Neuronal stem cell (in vitro differentiated cells): ENCODE results near the gene PPP6C.

Source experiments
- DNase-seq: peaks from one replicate; pipeline ENCODE4 v3.0.0-alpha.2; 2013; ENCODE audit warnings: low spot score
- H2AFZ ChIP-seq: one replicate; pipeline ENCODE4 v1.6.1; 2013; ENCODE audit warnings: mild to moderate bottlenecking, low read length, inconsistent platforms
- H2AK5ac ChIP-seq: 2 replicates; pipeline ENCODE4 v1.6.1; 2013; ENCODE audit warnings: low read depth, mild to moderate bottlenecking, inconsistent platforms, low read length, moderate library complexity, mixed read lengths
- H2BK120ac ChIP-seq: 2 replicates; pipeline ENCODE4 v1.6.1; 2013; ENCODE audit warnings: low read depth, mild to moderate bottlenecking, inconsistent platforms, low read length, moderate library complexity, mixed read lengths
- H2BK12ac ChIP-seq: one replicate; pipeline ENCODE4 v1.6.1; 2013; ENCODE audit warnings: low read length, inconsistent platforms
- H2BK15ac ChIP-seq: 2 replicates; pipeline ENCODE4 v1.6.1; 2013; ENCODE audit warnings: mild to moderate bottlenecking, low read length, inconsistent platforms, mixed read lengths
- H2BK5ac ChIP-seq: one replicate; pipeline ENCODE4 v1.6.1; 2013; ENCODE audit warnings: inconsistent platforms, mild to moderate bottlenecking, low read length, moderate library complexity
- H3K14ac ChIP-seq: one replicate; pipeline ENCODE4 v1.6.1; 2013; ENCODE audit warnings: low read length, inconsistent platforms
- H3K18ac ChIP-seq: 2 replicates; pipeline ENCODE4 v1.6.1; 2013; ENCODE audit warnings: low read length, inconsistent platforms
- H3K23ac ChIP-seq: 2 replicates; pipeline ENCODE4 v1.6.1; 2013; ENCODE audit warnings: low read depth, mild to moderate bottlenecking, mixed read lengths, low read length, inconsistent platforms; ENCODE audit not compliant: poor library complexity
- H3K27ac ChIP-seq: replicated peaks from 3 replicates; pipeline ENCODE4 v1.5.1; 2013; ENCODE audit warnings: low read length, inconsistent platforms
- H3K27me3 ChIP-seq, 3 experiments: 2 replicates each; pipeline ENCODE4 v1.6.1; 2013; ENCODE audit warnings: low read length in 3 of 3, mild to moderate bottlenecking in 2 of 3, inconsistent platforms in 1 of 3, low read depth in 1 of 3, mixed read lengths in 1 of 3, moderate library complexity in 1 of 3; ENCODE audit not compliant: control insufficient read depth in 3 of 3, insufficient read depth in 3 of 3
- H3K36me3 ChIP-seq, 2 donors: replicated peaks in 1 of 2; 2 replicates each; pipeline ENCODE4 v1.6.1; 2013; ENCODE audit warnings: low read length in 2 of 2; ENCODE audit not compliant: control insufficient read depth in 2 of 2, insufficient read depth in 2 of 2
- H3K4ac ChIP-seq: 2 replicates; pipeline ENCODE4 v1.6.1; 2013; ENCODE audit warnings: inconsistent platforms, mild to moderate bottlenecking, low read length, moderate library complexity
- H3K4me1 ChIP-seq, 2 donors: 1 replicate in 1 of 2; 2 replicates in 1 of 2; pipeline ENCODE4 v1.6.1; 2013; ENCODE audit warnings: low read length in 2 of 2, low read depth in 1 of 2; ENCODE audit not compliant: control insufficient read depth in 2 of 2, insufficient read depth in 1 of 2
- H3K4me2 ChIP-seq: one replicate; pipeline ENCODE4 v1.6.1; 2013; ENCODE audit warnings: mild to moderate bottlenecking, low read length, inconsistent platforms; ENCODE audit not compliant: insufficient read depth, poor library complexity, severe bottlenecking
- H3K4me3 ChIP-seq, 2 donors: 2 replicates each; pipeline ENCODE4 v1.5.1; 2013; ENCODE audit warnings: low read length in 2 of 2, mild to moderate bottlenecking in 2 of 2, inconsistent platforms in 1 of 2, moderate library complexity in 1 of 2
- H3K79me1 ChIP-seq: one replicate; pipeline ENCODE4 v1.6.1; 2013; ENCODE audit warnings: low read depth, mild to moderate bottlenecking, inconsistent platforms, low read length, moderate library complexity
- H3K9ac ChIP-seq: one replicate; pipeline ENCODE4 v1.6.1; 2013; ENCODE audit warnings: mild to moderate bottlenecking, low read depth, low read length, inconsistent platforms; ENCODE audit not compliant: poor library complexity
- H3K9me3 ChIP-seq, 2 donors: replicated peaks in 1 of 2; 2 replicates each; pipeline versions ENCODE3 to v1.6.1; 2013; ENCODE audit warnings: low read length in 2 of 2, mild to moderate bottlenecking in 2 of 2, inconsistent platforms in 1 of 2, low read depth in 1 of 2, mixed read lengths in 1 of 2, moderate library complexity in 1 of 2; ENCODE audit not compliant: control insufficient read depth in 2 of 2, insufficient read depth in 1 of 2
- H4K8ac ChIP-seq: one replicate; pipeline ENCODE4 v1.6.1; 2013; ENCODE audit warnings: low read depth, mild to moderate bottlenecking, inconsistent platforms, low read length, moderate library complexity
- H4K91ac ChIP-seq: one replicate; pipeline ENCODE4 v1.6.1; 2013; ENCODE audit warnings: low read length, low read depth, mild to moderate bottlenecking, inconsistent platforms; ENCODE audit not compliant: poor library complexity
- WGBS, 2 donors: extraction: QIAGEN DNeasy Blood & Tissue Kit; methylation state at CpG; one replicate each; pipeline ENCODE4 v1.1.7; 2013; ENCODE audit warnings: missing lambda C conversion rate in 2 of 2, mixed read lengths in 1 of 2; ENCODE audit not compliant: insufficient read length in 2 of 2, insufficient replicate concordance in 1 of 2; ENCODE audit errors: extremely low coverage in 2 of 2; 5-methylcytosine and 5-hydroxymethylcytosine counted together

The PPP6C gene

GRCh38 chr9:125106285-125106893, 83.2 kb downstream of the PPP6C start:
- H2AFZ ChIP-seq, result no peak overlapping the region
- H3K9me3 ChIP-seq, result peaks cover 3 to 5% of the 10 kb centered on the region in 2 donors
- H2BK120ac ChIP-seq, result no peak overlapping the region
- no peak overlapping the region for H3K14ac ChIP-seq
- no peak overlapping the region for H2BK15ac ChIP-seq
- no peak overlapping the region for H3K9ac ChIP-seq
- DNase-seq, result no peak
- H3K79me1 ChIP-seq, result no peaks in the 10 kb centered on the region
- H3K4ac ChIP-seq, result no peak overlapping the region
- no peak overlapping the region for H2BK12ac ChIP-seq
- H3K36me3 ChIP-seq, result peaks cover 0 to 2% of the 10 kb centered on the region in 2 donors
- no peaks in the 10 kb centered on the region for H3K4me1 ChIP-seq
- H3K4me2 ChIP-seq, result no peak overlapping the region
- no peak overlapping the region for H3K18ac ChIP-seq
- no peak overlapping the region for H4K91ac ChIP-seq
- no peak overlapping the region for H2BK5ac ChIP-seq
- no peak overlapping the region for H3K4me3 ChIP-seq
- H3K23ac ChIP-seq, result no peak overlapping the region
- H4K8ac ChIP-seq, result no peak overlapping the region
- no peak overlapping the region for H3K27ac ChIP-seq
- no peaks in the 10 kb centered on the region for H3K27me3 ChIP-seq
- H2AK5ac ChIP-seq, result no peak overlapping the region

- DNase-seq, result no peak
- Histone ChIP-seq H2BK12ac (no peak overlapping the region), H3K79me1 (no peaks in the 10 kb centered on the region), H2AK5ac (no peak overlapping the region), H3K4me1 (no peaks in the 10 kb centered on the region), H3K23ac (no peak overlapping the region), H3K36me3 (no peaks in the 10 kb centered on the region), H2AFZ (no peak overlapping the region), H2BK120ac (no peak overlapping the region), H3K4me2 (no peak overlapping the region), H3K27me3 (no peaks in the 10 kb centered on the region), H3K4me3 (no peak overlapping the region), H2BK15ac (no peak overlapping the region), H3K18ac (no peak overlapping the region), H4K91ac (no peak overlapping the region), H3K9me3 (no peaks in the 10 kb centered on the region), H3K14ac (no peak overlapping the region), H3K27ac (no peak overlapping the region), H2BK5ac (no peak overlapping the region), H4K8ac (no peak overlapping the region), H3K9ac (no peak overlapping the region), H3K4ac (no peak overlapping the region)
- WGBS, 2 donors, result no CpG with 5 or more reads among the region's 3 CpGs
Observed at GRCh38 chr9:125103770-125104460, 85.7 kb downstream of the PPP6C start.

- Histone ChIP-seq H3K36me3 (no peaks in the 10 kb centered on the region), H3K4ac (no peak overlapping the region), H3K18ac (no peak overlapping the region), H4K8ac (no peak overlapping the region), H4K91ac (no peak overlapping the region), H3K9me3 (no peaks in the 10 kb centered on the region), H3K79me1 (no peaks in the 10 kb centered on the region), H3K27ac (no peak overlapping the region), H3K23ac (no peak overlapping the region), H2AK5ac (no peak overlapping the region), H3K27me3 (no peaks in the 10 kb centered on the region), H3K9ac (no peak overlapping the region), H3K14ac (no peak overlapping the region), H2BK5ac (no peak overlapping the region), H3K4me3 (no peak overlapping the region), H2BK120ac (no peak overlapping the region), H2BK12ac (no peak overlapping the region), H2BK15ac (no peak overlapping the region), H3K4me1 (no peaks in the 10 kb centered on the region), H3K4me2 (no peak overlapping the region), H2AFZ (no peak overlapping the region)
- DNase-seq, result no peak
- no CpG with 5 or more reads among the region's 1 CpG for WGBS, 2 donors
Observed at GRCh38 chr9:125103021-125103420, 86.6 kb downstream of the PPP6C start.

GRCh38 chr9:125100822-125101221, 88.8 kb downstream of the PPP6C start:
- Histone ChIP-seq H4K8ac (no peak overlapping the region), H2BK120ac (no peak overlapping the region), H3K4ac (no peak overlapping the region), H2AFZ (no peak overlapping the region), H3K9me3 (peaks cover 3 to 4% of the 10 kb centered on the region in 2 donors), H3K27me3 (no peaks in the 10 kb centered on the region), H2AK5ac (no peak overlapping the region), H3K79me1 (no peaks in the 10 kb centered on the region), H2BK12ac (no peak overlapping the region), H3K18ac (no peak overlapping the region), H3K36me3 (no peaks in the 10 kb centered on the region), H4K91ac (no peak overlapping the region), H3K14ac (no peak overlapping the region), H2BK15ac (no peak overlapping the region), H2BK5ac (no peak overlapping the region), H3K4me2 (no peak overlapping the region), H3K4me1 (no peaks in the 10 kb centered on the region), H3K4me3 (no peak overlapping the region), H3K27ac (no peak overlapping the region), H3K9ac (no peak overlapping the region), H3K23ac (no peak overlapping the region)
- DNase-seq, result no peak
- no CpG with 5 or more reads among the region's 4 CpGs for WGBS, 2 donors
